Neuronal stem cell (in vitro differentiated cells): Measurements from ENCODE around the gene SLC16A7.

Source experiments
- DNase-seq: peaks from one replicate; pipeline ENCODE4 v3.0.0-alpha.2; 2013; ENCODE audit warnings: low spot score
- H2AFZ ChIP-seq: one replicate; pipeline ENCODE4 v1.6.1; 2013; ENCODE audit warnings: mild to moderate bottlenecking, low read length, inconsistent platforms
- H2AK5ac ChIP-seq: 2 replicates; pipeline ENCODE4 v1.6.1; 2013; ENCODE audit warnings: low read depth, mild to moderate bottlenecking, inconsistent platforms, low read length, moderate library complexity, mixed read lengths
- H2BK120ac ChIP-seq: 2 replicates; pipeline ENCODE4 v1.6.1; 2013; ENCODE audit warnings: low read depth, mild to moderate bottlenecking, inconsistent platforms, low read length, moderate library complexity, mixed read lengths
- H2BK12ac ChIP-seq: one replicate; pipeline ENCODE4 v1.6.1; 2013; ENCODE audit warnings: low read length, inconsistent platforms
- H2BK15ac ChIP-seq: 2 replicates; pipeline ENCODE4 v1.6.1; 2013; ENCODE audit warnings: mild to moderate bottlenecking, low read length, inconsistent platforms, mixed read lengths
- H2BK5ac ChIP-seq: one replicate; pipeline ENCODE4 v1.6.1; 2013; ENCODE audit warnings: inconsistent platforms, mild to moderate bottlenecking, low read length, moderate library complexity
- H3K14ac ChIP-seq: one replicate; pipeline ENCODE4 v1.6.1; 2013; ENCODE audit warnings: low read length, inconsistent platforms
- H3K18ac ChIP-seq: 2 replicates; pipeline ENCODE4 v1.6.1; 2013; ENCODE audit warnings: low read length, inconsistent platforms
- H3K23ac ChIP-seq: 2 replicates; pipeline ENCODE4 v1.6.1; 2013; ENCODE audit warnings: low read depth, mild to moderate bottlenecking, mixed read lengths, low read length, inconsistent platforms; ENCODE audit not compliant: poor library complexity
- H3K27ac ChIP-seq: replicated peaks from 3 replicates; pipeline ENCODE4 v1.5.1; 2013; ENCODE audit warnings: low read length, inconsistent platforms
- H3K27me3 ChIP-seq, 3 experiments: 2 replicates each; pipeline ENCODE4 v1.6.1; 2013; ENCODE audit warnings: low read length in 3 of 3, mild to moderate bottlenecking in 2 of 3, inconsistent platforms in 1 of 3, low read depth in 1 of 3, mixed read lengths in 1 of 3, moderate library complexity in 1 of 3; ENCODE audit not compliant: control insufficient read depth in 3 of 3, insufficient read depth in 3 of 3
- H3K36me3 ChIP-seq, 2 donors: replicated peaks in 1 of 2; 2 replicates each; pipeline ENCODE4 v1.6.1; 2013; ENCODE audit warnings: low read length in 2 of 2; ENCODE audit not compliant: control insufficient read depth in 2 of 2, insufficient read depth in 2 of 2
- H3K4ac ChIP-seq: 2 replicates; pipeline ENCODE4 v1.6.1; 2013; ENCODE audit warnings: inconsistent platforms, mild to moderate bottlenecking, low read length, moderate library complexity
- H3K4me1 ChIP-seq, 2 donors: 1 replicate in 1 of 2; 2 replicates in 1 of 2; pipeline ENCODE4 v1.6.1; 2013; ENCODE audit warnings: low read length in 2 of 2, low read depth in 1 of 2; ENCODE audit not compliant: control insufficient read depth in 2 of 2, insufficient read depth in 1 of 2
- H3K4me2 ChIP-seq: one replicate; pipeline ENCODE4 v1.6.1; 2013; ENCODE audit warnings: mild to moderate bottlenecking, low read length, inconsistent platforms; ENCODE audit not compliant: insufficient read depth, poor library complexity, severe bottlenecking
- H3K4me3 ChIP-seq, 2 donors: 2 replicates each; pipeline ENCODE4 v1.5.1; 2013; ENCODE audit warnings: low read length in 2 of 2, mild to moderate bottlenecking in 2 of 2, inconsistent platforms in 1 of 2, moderate library complexity in 1 of 2
- H3K79me1 ChIP-seq: one replicate; pipeline ENCODE4 v1.6.1; 2013; ENCODE audit warnings: low read depth, mild to moderate bottlenecking, inconsistent platforms, low read length, moderate library complexity
- H3K9ac ChIP-seq: one replicate; pipeline ENCODE4 v1.6.1; 2013; ENCODE audit warnings: mild to moderate bottlenecking, low read depth, low read length, inconsistent platforms; ENCODE audit not compliant: poor library complexity
- H3K9me3 ChIP-seq, 2 donors: replicated peaks in 1 of 2; 2 replicates each; pipeline versions ENCODE3 to v1.6.1; 2013; ENCODE audit warnings: low read length in 2 of 2, mild to moderate bottlenecking in 2 of 2, inconsistent platforms in 1 of 2, low read depth in 1 of 2, mixed read lengths in 1 of 2, moderate library complexity in 1 of 2; ENCODE audit not compliant: control insufficient read depth in 2 of 2, insufficient read depth in 1 of 2
- H4K8ac ChIP-seq: one replicate; pipeline ENCODE4 v1.6.1; 2013; ENCODE audit warnings: low read depth, mild to moderate bottlenecking, inconsistent platforms, low read length, moderate library complexity
- H4K91ac ChIP-seq: one replicate; pipeline ENCODE4 v1.6.1; 2013; ENCODE audit warnings: low read length, low read depth, mild to moderate bottlenecking, inconsistent platforms; ENCODE audit not compliant: poor library complexity
- WGBS, 2 donors: extraction: QIAGEN DNeasy Blood & Tissue Kit; methylation state at CpG; one replicate each; pipeline ENCODE4 v1.1.7; 2013; ENCODE audit warnings: missing lambda C conversion rate in 2 of 2, mixed read lengths in 1 of 2; ENCODE audit not compliant: insufficient read length in 2 of 2, insufficient replicate concordance in 1 of 2; ENCODE audit errors: extremely low coverage in 2 of 2; 5-methylcytosine and 5-hydroxymethylcytosine counted together

Gene SLC16A7

DNA sequence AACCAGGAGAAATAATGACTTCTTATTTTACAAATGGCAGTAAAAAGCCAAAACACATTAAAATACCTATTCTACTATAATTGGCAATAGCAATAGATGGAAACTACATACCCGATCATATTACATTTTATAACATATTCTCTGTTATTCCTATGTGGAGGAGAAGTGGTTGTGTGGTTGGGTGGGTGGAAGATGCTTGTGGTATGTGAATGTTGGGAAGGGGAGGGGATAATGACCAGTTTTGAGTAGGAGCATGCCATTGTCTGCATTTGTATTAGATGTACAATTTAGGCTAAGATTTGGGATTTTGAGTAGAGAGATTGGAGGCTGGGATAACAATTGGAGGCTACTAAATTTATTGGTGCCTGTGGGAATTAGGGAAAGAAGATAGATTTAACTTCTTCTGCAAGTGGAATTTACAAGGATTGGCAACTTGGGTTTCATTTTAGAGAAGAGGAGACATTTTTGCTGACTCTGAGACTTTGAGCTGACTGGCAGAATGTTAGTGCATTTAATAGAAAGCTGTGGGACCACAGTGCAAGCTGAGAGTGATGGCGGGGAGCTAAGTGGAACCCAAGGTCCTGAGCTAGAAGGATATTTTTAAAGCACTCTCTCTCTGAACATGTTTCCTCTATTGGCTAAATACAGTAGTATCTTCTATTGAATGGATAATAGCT, 65.2 kb downstream of the SLC16A7 start:
- Histone ChIP-seq H2BK5ac (no peak overlapping the region), H3K27ac (no peak overlapping the region), H3K4me1 (no peaks in the 10 kb centered on the region), H2BK12ac (no peak overlapping the region), H3K79me1 (no peaks in the 10 kb centered on the region), H3K9ac (no peak overlapping the region), H3K27me3 (no peaks in the 10 kb centered on the region), H3K23ac (no peak overlapping the region), H2BK15ac (no peak overlapping the region), H2BK120ac (no peak overlapping the region), H2AFZ (no peak overlapping the region), H3K36me3 (no peaks in the 10 kb centered on the region), H4K8ac (no peak overlapping the region), H3K4ac (no peak overlapping the region), H3K4me2 (no peak overlapping the region), H3K4me3 (no peak overlapping the region), H3K9me3 (no peaks in the 10 kb centered on the region), H4K91ac (no peak overlapping the region), H2AK5ac (no peak overlapping the region), H3K18ac (no peak overlapping the region), H3K14ac (no peak overlapping the region)
- no CpG with 5 or more reads among the region's 2 CpGs for WGBS, 2 donors
- no peak for DNase-seq

DNA sequence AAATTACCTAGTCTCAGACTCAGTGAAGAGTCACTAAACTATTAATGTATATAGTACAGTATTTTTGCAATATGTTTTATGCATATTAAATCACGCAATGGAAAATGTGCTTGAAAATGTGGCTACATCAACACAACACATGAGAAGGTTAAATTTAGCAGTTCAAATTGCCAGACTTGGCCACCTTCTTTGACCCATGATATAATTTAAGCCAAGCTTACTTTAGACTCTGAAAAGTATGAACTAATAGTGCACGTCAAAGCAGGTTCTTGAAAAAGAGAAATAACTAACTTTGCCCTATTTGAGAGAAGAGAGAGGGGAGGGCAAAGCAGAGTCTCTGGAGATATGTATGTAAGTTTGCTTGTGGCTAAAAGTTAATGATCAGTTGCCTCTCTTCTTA, 68.7 kb downstream of the SLC16A7 start:
- H4K91ac ChIP-seq: no peak overlapping the region
- H2AK5ac ChIP-seq: no peak overlapping the region
- DNase-seq: no peak
- no peak overlapping the region for H2BK5ac ChIP-seq
- H3K9ac ChIP-seq: no peak overlapping the region
- no peaks in the 10 kb centered on the region for H3K36me3 ChIP-seq
- no peaks in the 10 kb centered on the region for H3K27me3 ChIP-seq
- H3K14ac ChIP-seq: no peak overlapping the region
- no peak overlapping the region for H2BK15ac ChIP-seq
- H4K8ac ChIP-seq: no peak overlapping the region
- no CpG with 5 or more reads among the region's 2 CpGs for WGBS, 2 donors
- no peaks in the 10 kb centered on the region for H3K9me3 ChIP-seq
- no peaks in the 10 kb centered on the region for H3K4me1 ChIP-seq
- H3K23ac ChIP-seq: no peak overlapping the region
- no peak overlapping the region for H2BK120ac ChIP-seq
- H3K79me1 ChIP-seq: no peaks in the 10 kb centered on the region
- H3K27ac ChIP-seq: no peak overlapping the region
- H3K4me3 ChIP-seq: no peak overlapping the region
- H3K4ac ChIP-seq: no peak overlapping the region
- H2AFZ ChIP-seq: no peak overlapping the region
- H3K18ac ChIP-seq: no peak overlapping the region
- H2BK12ac ChIP-seq: no peak overlapping the region
- H3K4me2 ChIP-seq: no peak overlapping the region

DNA sequence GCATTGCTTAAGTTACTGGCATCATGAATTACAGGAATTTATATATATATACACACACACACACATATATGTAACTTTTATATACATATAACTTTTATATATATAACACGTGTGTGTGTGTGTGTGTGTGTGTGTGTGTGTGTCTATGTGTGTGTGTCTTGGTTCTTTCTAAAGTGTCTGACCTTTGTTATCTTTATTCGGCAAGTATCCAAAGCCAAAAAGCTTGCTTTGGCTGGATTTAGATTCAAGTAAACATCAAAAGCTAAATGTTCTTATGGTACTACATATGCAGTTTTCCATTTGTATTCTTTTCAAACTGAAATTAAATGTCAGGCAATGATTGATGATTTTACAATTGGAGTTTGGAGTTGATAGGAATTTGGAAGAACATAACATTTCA, 69.9 kb downstream of the SLC16A7 start:
- Histone ChIP-seq H2AFZ (no peak overlapping the region), H3K4me3 (no peak overlapping the region), H4K91ac (no peak overlapping the region), H2BK120ac (no peak overlapping the region), H3K18ac (no peak overlapping the region), H3K14ac (no peak overlapping the region), H4K8ac (no peak overlapping the region), H3K79me1 (no peaks in the 10 kb centered on the region), H3K4me2 (no peak overlapping the region), H3K9me3 (no peaks in the 10 kb centered on the region), H3K4ac (no peak overlapping the region), H2BK12ac (no peak overlapping the region), H2AK5ac (no peak overlapping the region), H3K9ac (no peak overlapping the region), H3K36me3 (no peaks in the 10 kb centered on the region), H2BK5ac (no peak overlapping the region), H2BK15ac (no peak overlapping the region), H3K27ac (no peak overlapping the region), H3K4me1 (no peaks in the 10 kb centered on the region), H3K23ac (no peak overlapping the region), H3K27me3 (no peaks in the 10 kb centered on the region)
- no peak for DNase-seq
- WGBS, 2 donors: no CpG with 5 or more reads among the region's 2 CpGs

DNA sequence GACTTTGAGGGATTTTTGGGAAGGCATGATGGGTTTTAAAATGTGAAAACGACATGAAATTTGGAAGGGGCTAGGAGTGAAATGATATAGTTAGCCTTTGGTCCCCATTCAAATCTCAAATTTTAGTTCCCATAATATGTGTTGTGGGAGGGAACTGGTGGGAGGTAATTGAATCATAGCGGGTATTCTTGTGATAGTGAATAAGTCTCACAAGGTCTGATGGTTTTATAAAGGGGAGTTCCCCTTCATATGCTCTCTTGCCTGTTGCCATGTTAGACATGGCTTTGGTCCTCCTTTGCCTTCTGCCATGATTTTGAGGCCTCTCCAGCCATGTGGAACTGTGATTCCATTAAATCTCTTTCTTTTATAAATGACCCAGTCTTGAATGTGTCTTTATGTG, 72.8 kb downstream of the SLC16A7 start:
- Histone ChIP-seq H3K9me3 (no peaks in the 10 kb centered on the region), H2BK120ac (no peak overlapping the region), H3K4me2 (no peak overlapping the region), H3K4me1 (no peaks in the 10 kb centered on the region), H3K4ac (no peak overlapping the region), H3K36me3 (no peaks in the 10 kb centered on the region), H3K4me3 (no peak overlapping the region), H4K91ac (no peak overlapping the region), H2BK5ac (no peak overlapping the region), H2BK15ac (no peak overlapping the region), H3K9ac (no peak overlapping the region), H3K27ac (no peak overlapping the region), H3K27me3 (no peaks in the 10 kb centered on the region), H2AK5ac (no peak overlapping the region), H3K79me1 (no peaks in the 10 kb centered on the region), H4K8ac (no peak overlapping the region), H2AFZ (no peak overlapping the region), H3K18ac (no peak overlapping the region), H2BK12ac (no peak overlapping the region), H3K14ac (no peak overlapping the region), H3K23ac (no peak overlapping the region)
- no CpG with 5 or more reads among the region's 2 CpGs for WGBS, 2 donors
- DNase-seq: no peak
